RWPE1 (cell line): ENCODE data around the gene VPS13D.

Experiments used
- CTCF ChIA-PET: fragments of 350-600 bp; sonication (Branson Sonifier 250); formaldehyde crosslinking; extraction: SDS; loops from one replicate; lab custom pipeline; 2021; lab: Yijun Ruan, JAX
- POLR2A ChIA-PET: fragments of 400-600 bp; formaldehyde crosslinking; extraction: SDS; loops from one replicate; lab custom pipeline; 2020; ENCODE audit warnings: antibody characterized with exemption; ENCODE audit not compliant: low non-redundant PET; lab: Yijun Ruan, JAX
- DNase-seq: peaks from one replicate; pipeline ENCODE4 v3.0.0; 2012; ENCODE audit warnings: low spot score
- H3K27ac ChIP-seq: fragments of 450-650 bp; 2 replicates; pipeline ENCODE4 v1.5.1; 2017
- TF ChIP-seq, protein P1 (sequence below): fragments of 450-650 bp; conservative IDR thresholded peaks from 2 replicates; pipeline ENCODE4 v1.5.1; 2017; ENCODE audit warnings: low read depth, mild to moderate bottlenecking

The VPS13D gene

DNA sequence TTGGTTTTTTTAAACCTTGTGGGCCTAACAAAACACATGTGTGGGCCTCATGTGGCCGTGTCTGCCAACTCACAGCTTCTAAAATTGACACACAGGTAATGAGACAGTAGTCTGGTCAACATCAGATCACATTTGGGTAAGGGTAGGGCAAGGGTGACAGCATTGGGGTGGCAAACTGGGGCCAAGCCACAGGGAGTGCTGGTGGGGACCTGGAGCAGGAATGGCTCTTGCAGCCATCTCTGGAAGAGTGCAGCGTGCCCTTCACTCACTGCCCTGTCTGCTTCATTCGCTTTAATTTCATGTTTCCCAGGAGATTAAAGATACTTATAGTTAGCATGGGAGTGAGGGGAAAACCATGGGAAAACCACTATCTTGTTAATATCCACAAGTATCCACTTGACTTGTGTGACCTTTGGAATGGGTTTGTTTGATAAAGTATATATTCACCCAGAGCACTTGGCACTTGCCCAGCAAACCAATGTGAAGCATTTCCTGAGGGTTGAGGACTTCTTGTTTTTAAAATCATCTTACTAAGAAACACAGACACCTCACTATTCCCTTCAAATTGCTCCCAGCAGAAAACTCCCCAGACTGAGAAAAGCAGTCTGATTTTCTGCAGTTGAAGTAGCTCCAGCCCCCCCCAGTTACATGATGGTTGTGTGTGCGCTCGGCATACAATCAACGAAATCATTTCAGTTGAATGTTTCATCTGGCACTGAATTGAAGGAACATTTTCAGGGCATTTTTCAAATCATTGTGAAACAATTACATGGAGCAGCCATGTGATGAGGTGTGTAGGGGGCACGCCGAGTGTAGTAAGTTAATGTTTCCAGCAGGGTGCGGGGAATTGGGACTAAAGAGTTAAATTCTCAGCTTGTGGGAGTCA lies 175.7 kb downstream of the VPS13D start:
- TF ChIP-seq, protein P1, sequence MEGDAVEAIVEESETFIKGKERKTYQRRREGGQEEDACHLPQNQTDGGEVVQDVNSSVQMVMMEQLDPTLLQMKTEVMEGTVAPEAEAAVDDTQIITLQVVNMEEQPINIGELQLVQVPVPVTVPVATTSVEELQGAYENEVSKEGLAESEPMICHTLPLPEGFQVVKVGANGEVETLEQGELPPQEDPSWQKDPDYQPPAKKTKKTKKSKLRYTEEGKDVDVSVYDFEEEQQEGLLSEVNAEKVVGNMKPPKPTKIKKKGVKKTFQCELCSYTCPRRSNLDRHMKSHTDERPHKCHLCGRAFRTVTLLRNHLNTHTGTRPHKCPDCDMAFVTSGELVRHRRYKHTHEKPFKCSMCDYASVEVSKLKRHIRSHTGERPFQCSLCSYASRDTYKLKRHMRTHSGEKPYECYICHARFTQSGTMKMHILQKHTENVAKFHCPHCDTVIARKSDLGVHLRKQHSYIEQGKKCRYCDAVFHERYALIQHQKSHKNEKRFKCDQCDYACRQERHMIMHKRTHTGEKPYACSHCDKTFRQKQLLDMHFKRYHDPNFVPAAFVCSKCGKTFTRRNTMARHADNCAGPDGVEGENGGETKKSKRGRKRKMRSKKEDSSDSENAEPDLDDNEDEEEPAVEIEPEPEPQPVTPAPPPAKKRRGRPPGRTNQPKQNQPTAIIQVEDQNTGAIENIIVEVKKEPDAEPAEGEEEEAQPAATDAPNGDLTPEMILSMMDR, result no peak
- ChIA-PET CTCF (no interaction called here), POLR2A (no interaction called here)
- H3K27ac ChIP-seq, result no peak overlapping the region
- no peak for DNase-seq

DNA sequence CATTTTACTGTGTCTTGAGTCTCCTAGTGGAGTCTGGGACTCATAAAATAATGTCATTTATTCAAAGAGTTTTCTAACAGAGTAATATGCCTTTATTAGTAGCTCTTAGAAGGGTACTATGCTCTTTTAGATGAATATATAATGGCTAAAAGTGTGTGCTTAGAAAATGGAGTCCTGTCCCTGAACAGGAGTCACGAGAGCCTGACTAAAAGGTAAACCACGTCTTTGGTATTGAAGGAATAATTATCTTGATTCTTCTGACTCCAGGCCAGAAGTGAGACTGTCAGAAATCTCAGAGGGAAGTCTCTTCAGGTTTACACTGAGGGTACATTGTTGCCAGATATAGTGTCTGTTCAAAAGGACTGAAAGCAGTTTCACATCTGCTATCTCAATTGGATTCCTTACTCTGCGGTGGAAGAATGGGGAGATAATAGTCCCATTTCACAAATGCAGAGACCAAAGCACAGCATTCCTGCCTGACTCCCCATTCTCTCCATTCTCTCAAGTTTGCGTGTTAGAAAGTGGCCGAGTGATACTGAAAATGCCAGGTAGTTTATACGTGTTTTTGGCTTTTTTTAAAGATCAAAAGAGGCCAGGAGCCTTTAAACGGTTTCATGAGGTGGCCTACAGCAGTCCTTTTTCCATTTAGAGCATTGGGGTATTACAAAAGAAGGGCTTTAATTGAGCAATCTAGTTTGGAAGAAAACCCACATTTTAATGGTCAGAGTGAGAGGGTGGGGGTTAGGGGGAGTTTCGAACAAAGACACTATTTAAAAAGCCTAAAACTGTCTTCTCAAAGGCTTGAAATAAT lies 176.6 kb downstream of the VPS13D start:
- no peak for DNase-seq
- ChIA-PET POLR2A (no interaction called here), CTCF (no interaction called here)
- TF ChIP-seq, protein P1, result no peak
- no peak overlapping the region for H3K27ac ChIP-seq

DNA sequence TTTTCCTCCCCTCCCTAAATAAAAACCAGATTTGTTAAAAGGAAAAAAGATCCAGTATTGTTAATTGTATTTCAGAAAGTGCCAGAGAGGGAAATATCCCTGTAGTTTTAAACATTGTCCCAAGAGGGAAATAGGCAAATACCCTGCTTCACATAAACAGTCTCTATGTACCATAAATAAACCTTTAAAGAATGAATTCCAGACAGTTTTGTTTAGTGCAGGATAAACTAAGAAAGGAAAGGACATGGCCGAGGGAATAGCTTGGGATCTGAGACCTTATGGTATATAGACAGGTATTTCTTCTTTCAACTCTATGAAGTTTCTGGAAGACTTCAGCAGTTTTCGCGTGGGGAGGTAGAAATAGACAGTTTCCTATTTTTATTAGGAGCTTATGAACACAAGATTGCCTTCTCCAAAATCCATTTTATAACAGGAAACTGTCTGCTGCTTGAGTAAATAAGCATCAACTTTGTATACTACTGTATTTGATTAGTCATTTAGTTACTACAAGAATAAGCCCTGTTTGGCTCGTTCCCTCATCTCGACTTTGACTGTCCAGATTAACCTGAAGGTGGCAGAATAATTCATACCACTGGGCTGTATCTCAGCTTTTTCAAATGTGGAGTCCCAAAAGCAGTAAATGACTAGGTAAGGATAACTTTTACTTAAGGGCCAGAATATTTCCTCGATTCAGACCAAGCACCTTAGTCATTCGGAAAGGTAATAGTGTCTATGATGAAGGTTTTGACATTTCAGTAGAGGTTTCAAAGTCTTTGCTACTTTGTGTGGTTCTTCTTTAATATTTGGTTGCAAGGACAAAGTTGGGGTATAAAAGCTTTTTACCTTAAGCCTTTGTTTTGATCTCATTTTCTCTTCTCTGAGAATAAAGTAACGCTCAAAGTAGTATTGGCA lies 177.5 kb downstream of the VPS13D start:
- POLR2A ChIA-PET, result no interaction called here
- DNase-seq, result no peak
- no peak overlapping the region for H3K27ac ChIP-seq
- TF ChIP-seq, protein P1, result no peak
- CTCF ChIA-PET, result interaction anchor here (0.6 kb wide), 1 partner anchor 14 kb away, joined by 3 read pairs; no protein-coding TSS in a partner anchor

DNA sequence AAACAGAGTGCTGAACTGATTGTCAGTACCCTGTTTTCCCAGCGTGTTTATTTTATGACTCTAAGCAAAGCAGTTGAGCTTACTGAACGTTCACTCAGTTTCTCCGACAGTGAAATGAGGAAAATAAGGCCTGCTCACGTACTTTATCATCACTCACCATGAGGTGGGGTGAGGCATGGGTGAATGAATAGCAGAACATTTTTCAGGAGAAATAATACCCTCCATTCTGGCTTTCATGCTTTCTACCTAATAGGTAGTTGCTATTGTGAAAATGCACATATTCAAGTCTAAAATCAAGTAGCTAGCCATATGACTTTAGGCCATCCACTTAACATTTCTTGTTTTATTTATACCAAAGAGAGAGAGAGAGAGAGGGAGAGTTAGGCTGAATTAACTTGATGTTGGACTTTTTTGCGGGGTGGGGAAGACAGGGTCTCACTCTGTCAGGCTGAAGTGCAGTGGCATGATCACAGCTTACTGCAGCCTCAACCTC lies 178.2 kb downstream of the VPS13D start:
- no peak for DNase-seq
- TF ChIP-seq, protein P1, result no peak
- POLR2A ChIA-PET, result no interaction called here
- CTCF ChIA-PET, result no interaction called here
- no peak overlapping the region for H3K27ac ChIP-seq

DNA sequence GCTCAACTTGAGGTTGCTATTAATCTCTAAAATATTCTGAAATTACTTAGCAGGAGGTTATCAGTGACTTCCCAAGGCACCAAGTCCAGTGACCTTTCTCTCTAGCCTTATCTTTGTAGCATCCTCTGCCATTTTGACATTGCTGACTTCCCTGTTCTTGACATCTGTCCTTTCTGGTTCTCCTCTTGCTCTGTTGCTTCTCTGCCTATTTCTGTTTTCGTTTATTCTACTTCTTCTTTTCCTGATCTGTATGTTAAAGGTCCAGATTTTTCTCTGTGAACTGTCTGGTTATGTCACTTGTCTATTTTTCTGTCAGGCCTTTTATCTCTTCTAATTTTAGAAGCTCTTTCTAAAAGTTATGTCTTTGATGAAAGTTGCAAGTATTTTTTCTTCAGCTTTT lies 178.8 kb downstream of the VPS13D start:
- H3K27ac ChIP-seq, result no peak overlapping the region
- TF ChIP-seq, protein P1, result no peak
- DNase-seq, result no peak
- ChIA-PET CTCF (no interaction called here), POLR2A (no interaction called here)

DNA sequence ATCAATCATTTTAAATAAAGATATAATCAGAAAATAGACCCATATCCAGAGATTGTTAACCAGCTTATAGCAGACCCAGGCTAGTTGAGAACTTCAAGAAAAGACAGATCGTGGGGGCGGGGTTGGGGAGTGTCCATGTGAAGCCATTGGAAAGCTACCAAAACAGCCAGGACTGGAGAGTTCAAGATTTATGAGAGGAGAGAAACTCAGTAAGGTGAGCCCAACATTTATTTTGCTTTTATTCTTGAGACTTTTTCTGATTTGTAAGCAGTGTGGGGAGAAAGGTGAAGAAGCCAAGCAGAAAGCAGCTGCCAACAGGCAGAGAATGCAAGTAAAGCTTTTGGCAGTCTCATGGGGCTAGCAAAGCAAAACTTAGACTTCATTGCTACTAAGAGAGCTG lies 179.9 kb downstream of the VPS13D start:
- no peak for DNase-seq
- TF ChIP-seq, protein P1, result no peak
- POLR2A ChIA-PET, result no interaction called here
- CTCF ChIA-PET, result no interaction called here
- no peak overlapping the region for H3K27ac ChIP-seq
